Upper lobe of left lung (tissue), 4 donors: ENCODE data around the gene P3H2.

Experiments used
- EP300 ChIP-seq, 4 donors: sonication (generic); formaldehyde crosslinking; IDR thresholded peaks; one replicate each; pipeline ENCODE4 v1.5.1; 2017; ENCODE audit warnings: antibody characterized with exemption in 4 of 4, control low read depth in 2 of 4
- POLR2A ChIP-seq, 4 donors: fragments of 450-650 bp; IDR thresholded peaks; one replicate each; pipeline ENCODE4 v1.5.1; 2016 to 2017; ENCODE audit warnings: antibody characterized with exemption in 4 of 4, mild to moderate bottlenecking in 2 of 4
- TF ChIP-seq, protein P1 (sequence below), 6 experiments: fragments of 450-650 bp in 4 of 6; fragments of 200-600 bp in 2 of 6; sonication (generic) in 2 of 6; IDR thresholded peaks; one replicate each; pipeline ENCODE4 v1.5.1; 2016 to 2019; ENCODE audit warnings: antibody characterized with exemption in 6 of 6

DNA sequence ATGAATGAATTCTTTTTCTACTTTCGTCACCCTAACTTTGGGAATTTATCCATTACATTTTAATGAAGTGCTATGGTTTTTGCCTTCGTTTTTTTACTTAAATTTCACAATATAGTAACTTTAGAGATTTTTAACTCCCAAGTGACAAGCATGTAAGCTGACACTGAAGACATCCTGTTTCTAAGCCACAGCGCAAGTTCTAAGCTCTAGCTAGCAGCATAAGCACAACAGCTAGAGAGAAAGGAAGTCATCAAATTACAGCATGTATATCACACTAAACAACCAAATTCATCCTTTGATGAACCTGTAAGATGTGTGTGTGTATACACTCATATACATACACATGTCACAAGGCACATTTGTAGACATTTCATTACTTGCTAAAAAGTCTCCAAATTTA, 119.3 kb downstream of the P3H2 start:
- TF ChIP-seq, protein P1, sequence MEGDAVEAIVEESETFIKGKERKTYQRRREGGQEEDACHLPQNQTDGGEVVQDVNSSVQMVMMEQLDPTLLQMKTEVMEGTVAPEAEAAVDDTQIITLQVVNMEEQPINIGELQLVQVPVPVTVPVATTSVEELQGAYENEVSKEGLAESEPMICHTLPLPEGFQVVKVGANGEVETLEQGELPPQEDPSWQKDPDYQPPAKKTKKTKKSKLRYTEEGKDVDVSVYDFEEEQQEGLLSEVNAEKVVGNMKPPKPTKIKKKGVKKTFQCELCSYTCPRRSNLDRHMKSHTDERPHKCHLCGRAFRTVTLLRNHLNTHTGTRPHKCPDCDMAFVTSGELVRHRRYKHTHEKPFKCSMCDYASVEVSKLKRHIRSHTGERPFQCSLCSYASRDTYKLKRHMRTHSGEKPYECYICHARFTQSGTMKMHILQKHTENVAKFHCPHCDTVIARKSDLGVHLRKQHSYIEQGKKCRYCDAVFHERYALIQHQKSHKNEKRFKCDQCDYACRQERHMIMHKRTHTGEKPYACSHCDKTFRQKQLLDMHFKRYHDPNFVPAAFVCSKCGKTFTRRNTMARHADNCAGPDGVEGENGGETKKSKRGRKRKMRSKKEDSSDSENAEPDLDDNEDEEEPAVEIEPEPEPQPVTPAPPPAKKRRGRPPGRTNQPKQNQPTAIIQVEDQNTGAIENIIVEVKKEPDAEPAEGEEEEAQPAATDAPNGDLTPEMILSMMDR (IDR thresholded peaks at IDR 0.05), result no peak
- TF ChIP-seq POLR2A (IDR thresholded peaks at IDR 0.05) (no peak), EP300 (IDR thresholded peaks at IDR 0.05) (no peak)
